ENCODE results near the gene ATP6V0A1. TPM values are rescaled to one million over a fixed set of nuclear protein-coding genes. Genes with fewer than 3 reads are reported as not detected.

The ATP6V0A1 gene
- total and polyA plus RNA-seq, 2 donors (not counting 3 experiments of a cell fraction or from before 2014, with no cell fraction given): 37.3 to 49.2 TPM

- dilution Hi-C loops (cut with MboI; ENCODE audit: extremely low pct_ligation_motif_present, low sequenced_read_pairs) (no loop called here), intact Hi-C loops (cut with micrococcal nuclease) (no loop called here)
- Histone ChIP-seq H3K79me2 (ENCODE audit: control insufficient read depth, insufficient read depth, low read length) (peaks cover 24% of the 10 kb centered on the region), H3K9ac (replicated peaks; ENCODE audit: extremely low read depth, insufficient read depth, low read length) (no peak overlapping the region), H2AFZ (ENCODE audit: low read depth, low read length) (no peak overlapping the region), H3K36me3 (ENCODE audit: control insufficient read depth in 2 of 2, extremely low read depth in 1 of 2, insufficient read depth in 2 of 2, low read length in 2 of 2) (peaks cover 26 to 39% of the 10 kb centered on the region in 2 experiments), H3K9me3 (replicated peaks; ENCODE audit: control insufficient read depth, insufficient read depth, low read length) (no peaks in the 10 kb centered on the region), H3K4me3 (replicated peaks in 1 of 3; ENCODE audit: insufficient read depth in 1 of 3, low read depth in 1 of 3, low read length in 3 of 3) (no peak overlapping the region), H3K27me3 (ENCODE audit: control insufficient read depth in 2 of 2, insufficient read depth in 2 of 2, low read length in 2 of 2) (no peaks in the 10 kb centered on the region), H3K27ac (ENCODE audit: insufficient read depth, low read depth, low read length) (no peak overlapping the region), H3K4me2 (ENCODE audit: insufficient read depth, low read length) (no peak overlapping the region), H3K9me1 (replicated peaks; ENCODE audit: control insufficient read depth, extremely low read depth, insufficient read depth, low read length) (no peaks in the 10 kb centered on the region), H4K20me1 (replicated peaks; ENCODE audit: control insufficient read depth, extremely low read depth, insufficient read depth, low read length) (no peaks in the 10 kb centered on the region), H3K4me1 (ENCODE audit: control insufficient read depth, extremely low read depth, insufficient read depth, low read length) (peaks cover 16% of the 10 kb centered on the region)
- TSS peak; percentile 3 for BruUV-seq (replicated peaks)
- ChIA-PET POLR2A (interaction anchor here (0.5 kb wide), 1 partner anchor 1008 kb away, joined by 3 read pairs; no protein-coding TSS in a partner anchor), CTCF (no interaction called here)
- DNase-seq (ENCODE audit: low read depth, low spot score): no peak
- FAIRE-seq: no peak
- TF ChIP-seq GATA2 (IDR thresholded peaks at IDR 0.05; ENCODE audit: insufficient read depth, insufficient read length, low read depth, low read length): no peak
- TF ChIP-seq EZH2 (IDR thresholded peaks at IDR 0.05; ENCODE audit: borderline replicate concordance, low read depth, low read length, severe bottlenecking): no peak
- no peak for TF ChIP-seq JUN (IDR thresholded peaks at IDR 0.05; ENCODE audit: borderline replicate concordance, insufficient read depth, insufficient read length, low read depth)
- TF ChIP-seq, protein P1, sequence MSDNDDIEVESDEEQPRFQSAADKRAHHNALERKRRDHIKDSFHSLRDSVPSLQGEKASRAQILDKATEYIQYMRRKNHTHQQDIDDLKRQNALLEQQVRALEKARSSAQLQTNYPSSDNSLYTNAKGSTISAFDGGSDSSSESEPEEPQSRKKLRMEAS (IDR thresholded peaks at IDR 0.05; ENCODE audit: insufficient read depth, insufficient read length): no peak
- TF ChIP-seq POLR2A (IDR thresholded peaks at IDR 0.05; ENCODE audit: low read depth, low read length): no peak
- no peak for TF ChIP-seq FOS (IDR thresholded peaks at IDR 0.05; ENCODE audit: borderline replicate concordance, insufficient read depth, low read length)
- no peak for TF ChIP-seq MYC (IDR thresholded peaks at IDR 0.05; ENCODE audit: low read depth, low read length)
- TF ChIP-seq POLR2AphosphoS5 (IDR thresholded peaks at IDR 0.05; ENCODE audit: insufficient read depth, low read depth, low read length): no peak
Observed at GRCh38 chr17:42571435-42572225, 113.0 kb downstream of the ATP6V0A1 start.

Small RNAs within 50 kb of the gene (microRNA-seq; reads per million reads assigned to microRNA genes)
- gene MIR5010 (ENCODE audit: borderline number of aligned reads, borderline replicate concordance) (3.8 reads per million, percentile 3 among the genes with 10 or more reads in this experiment), gene MIR548AT (ENCODE audit: borderline number of aligned reads, borderline replicate concordance) (not detected)

Small RNAs within 50 kb of the gene (small RNA-seq; reads per million reads assigned to genes)
- gene MIR548AT (ENCODE audit: insufficient read depth, insufficient read length, low read depth, low replicate concordance) (not detected), gene RNU7-97P (ENCODE audit: insufficient read depth, insufficient read length, low read depth, low replicate concordance) (not detected)

Other genes with a start within 250 kb of the ATP6V0A1 start
- gene STAT5B, start 182.5 kb upstream of the ATP6V0A1 start, total RNA-seq: 53.1 and 53.7 TPM in 2 replicates
- gene STAT5B, start 182.5 kb upstream of the ATP6V0A1 start, polyA plus RNA-seq: 42.0 and 43.3 TPM in 2 replicates
- gene STAT5A, start 170.4 kb upstream of the ATP6V0A1 start, total RNA-seq: 23.4 and 23.6 TPM in 2 replicates
- 18.0 and 18.2 TPM in 2 replicates for gene STAT5A, start 170.4 kb upstream of the ATP6V0A1 start, polyA plus RNA-seq
- 108 and 124 TPM in 2 replicates for gene STAT3, start 70.4 kb upstream of the ATP6V0A1 start, total RNA-seq
- gene STAT3, start 70.4 kb upstream of the ATP6V0A1 start, polyA plus RNA-seq: 48.2 and 59.1 TPM in 2 replicates
- 663 and 684 TPM in 2 replicates for gene CAVIN1, start 35.6 kb upstream of the ATP6V0A1 start, total RNA-seq
- gene CAVIN1, start 35.6 kb upstream of the ATP6V0A1 start, polyA plus RNA-seq: 292 and 303 TPM in 2 replicates
- gene NAGLU, start 77.4 kb downstream of the ATP6V0A1 start, total RNA-seq: 40.2 and 50.2 TPM in 2 replicates
- gene NAGLU, start 77.4 kb downstream of the ATP6V0A1 start, polyA plus RNA-seq: 54.2 and 66.8 TPM in 2 replicates
- gene HSD17B1, start 94.0 kb downstream of the ATP6V0A1 start, total RNA-seq: 0.62 and 1.0 TPM in 2 replicates
- gene HSD17B1, start 94.0 kb downstream of the ATP6V0A1 start, polyA plus RNA-seq: 0.22 and 0.41 TPM in 2 replicates
- 69.2 and 77.7 TPM in 2 replicates for gene COASY, start 103.3 kb downstream of the ATP6V0A1 start, total RNA-seq
- 39.6 and 52.6 TPM in 2 replicates for gene COASY, start 103.3 kb downstream of the ATP6V0A1 start, polyA plus RNA-seq
- gene MLX, start 108.2 kb downstream of the ATP6V0A1 start, total RNA-seq: 40.3 and 40.9 TPM in 2 replicates
- gene MLX, start 108.2 kb downstream of the ATP6V0A1 start, polyA plus RNA-seq: 41.1 and 42.7 TPM in 2 replicates
- gene PSMC3IP, start 118.9 kb downstream of the ATP6V0A1 start, total RNA-seq: 19.3 and 20.8 TPM in 2 replicates
- 5.5 and 5.9 TPM in 2 replicates for gene PSMC3IP, start 118.9 kb downstream of the ATP6V0A1 start, polyA plus RNA-seq
- 52.3 and 53.4 TPM in 2 replicates for gene RETREG3, start 150.5 kb downstream of the ATP6V0A1 start, total RNA-seq
- 32.6 and 36.2 TPM in 2 replicates for gene RETREG3, start 150.5 kb downstream of the ATP6V0A1 start, polyA plus RNA-seq
- 96.9 and 102 TPM in 2 replicates for gene TUBG1, start 150.8 kb downstream of the ATP6V0A1 start, total RNA-seq
- gene TUBG1, start 150.8 kb downstream of the ATP6V0A1 start, polyA plus RNA-seq: 132 and 173 TPM in 2 replicates
- gene TUBG2, start 200.4 kb downstream of the ATP6V0A1 start, total RNA-seq: 13.1 and 13.2 TPM in 2 replicates
- gene TUBG2, start 200.4 kb downstream of the ATP6V0A1 start, polyA plus RNA-seq: 17.7 and 19.4 TPM in 2 replicates
- gene PLEKHH3, start 218.1 kb downstream of the ATP6V0A1 start, total RNA-seq: 11.3 and 13.2 TPM in 2 replicates
- 5.4 and 6.8 TPM in 2 replicates for gene PLEKHH3, start 218.1 kb downstream of the ATP6V0A1 start, polyA plus RNA-seq
- 1.3 TPM in 1 of 2 replicates, not detected in the other for gene CCR10, start 223.0 kb downstream of the ATP6V0A1 start, total RNA-seq
- gene CCR10, start 223.0 kb downstream of the ATP6V0A1 start, polyA plus RNA-seq: 1.1 and 1.4 TPM in 2 replicates
- gene CNTNAP1, start 223.7 kb downstream of the ATP6V0A1 start, total RNA-seq: 3.6 and 44.8 TPM in 2 replicates
- gene CNTNAP1, start 223.7 kb downstream of the ATP6V0A1 start, polyA plus RNA-seq: 26.3 and 27.3 TPM in 2 replicates

Measured in endothelial cell of umbilical vein (primary cell).